Uterus (tissue), 2 donors: ENCODE data around the gene CACNA1C.

Experiments
- CTCF ChIP-seq, 4 experiments: fragments of 200-600 bp in 2 of 4; fragments of 450-650 bp in 2 of 4; sonication (generic) in 2 of 4; IDR thresholded peaks; one replicate each; pipeline ENCODE4 v1.5.1; 2016 to 2019; ENCODE audit warnings: antibody characterized with exemption in 4 of 4, mild to moderate bottlenecking in 2 of 4, moderate library complexity in 1 of 4
- POLR2A ChIP-seq, 2 donors: fragments of 450-650 bp; IDR thresholded peaks; one replicate each; pipeline ENCODE4 v1.6.1; 2016; ENCODE audit warnings: antibody characterized with exemption in 2 of 2, mild to moderate bottlenecking in 1 of 2, moderate library complexity in 1 of 2

GRCh38 chr12:2049604-2050540 lies 2.9 kb upstream of the CACNA1C start:
- TF ChIP-seq CTCF (IDR thresholded peaks at IDR 0.05): no peak
- TF ChIP-seq POLR2A (IDR thresholded peaks at IDR 0.05): no peak
